ENCODE results near the gene WDR45B. TPM values are rescaled to one million over a fixed set of nuclear protein-coding genes. Genes with fewer than 3 reads are reported as not detected.

WDR45B gene
- total RNA-seq, 4 donors from 2014 or later = 57.3 to 81.4 (median 74.4) TPM

- Histone ChIP-seq H3K4me3 (no peak overlapping the region), H3K27me3 (no peaks in the 10 kb centered on the region), H3K9me3 (peaks cover 0 to 9% (median 4%) of the 10 kb centered on the region in 4 donors), H3K4me1 (no peaks in the 10 kb centered on the region), H3K27ac (replicated peaks in 1 of 4) (no peak overlapping the region), H3K36me3 (peaks cover 0 to 18% (median 3%) of the 10 kb centered on the region in 4 donors)
- DNase-seq (ENCODE audit: extremely low spot score) = no peak
- 79% methylated on average over 16 of the region's 18 CpGs for WGBS
- intact Hi-C loops (cut with DNase I) = no loop called here
- TF ChIP-seq EP300 (IDR thresholded peaks at IDR 0.05) = no peak
- TF ChIP-seq POLR2A (IDR thresholded peaks at IDR 0.05; ENCODE audit: low read depth) = no peak
- no peak for TF ChIP-seq CTCF (IDR thresholded peaks at IDR 0.05)
- TF ChIP-seq POLR2AphosphoS5 (IDR thresholded peaks at IDR 0.05) = no peak
Observed at GRCh38 chr17:82690786-82691489, 42.7 kb upstream of the WDR45B start.

DNA sequence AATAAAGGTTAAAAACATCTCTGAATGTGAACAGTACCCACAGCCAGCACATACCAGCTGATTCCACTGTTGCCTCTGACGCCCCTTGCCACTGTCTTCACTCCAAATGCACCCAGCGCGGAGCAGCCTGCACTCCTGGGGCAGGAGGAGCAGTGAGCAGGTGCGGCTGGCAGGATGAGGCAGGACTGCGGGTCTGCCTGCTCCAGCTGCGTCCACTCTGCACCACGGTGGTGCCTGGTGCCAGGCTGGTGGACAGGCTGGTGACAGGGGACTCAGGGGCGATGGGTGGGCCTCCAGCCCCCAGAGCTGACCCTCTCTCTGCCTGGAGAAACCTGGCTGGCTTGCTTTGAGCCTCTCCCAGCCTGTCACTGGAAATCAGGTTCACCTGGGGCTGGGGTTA is 40.8 kb upstream of the WDR45B start:
- intact Hi-C loops (cut with DNase I) = no loop called here
- peaks cover 0 to under 1% (median 0%) of the 10 kb centered on the region in 4 donors for H3K9me3 ChIP-seq
- no peak overlapping the region for H3K27ac ChIP-seq (replicated peaks in 1 of 4)
- H3K27me3 ChIP-seq = no peaks in the 10 kb centered on the region
- no peak overlapping the region for H3K4me3 ChIP-seq
- no peak for DNase-seq (ENCODE audit: extremely low spot score)
- peaks cover 0 to 24% (median 9%) of the 10 kb centered on the region in 4 donors for H3K36me3 ChIP-seq
- WGBS = 79% methylated on average over 7 of the region's 8 CpGs
- TF ChIP-seq EP300 (IDR thresholded peaks at IDR 0.05) (no peak), CTCF (IDR thresholded peaks at IDR 0.05) (no peak), POLR2A (IDR thresholded peaks at IDR 0.05; ENCODE audit: low read depth) (no peak), POLR2AphosphoS5 (IDR thresholded peaks at IDR 0.05) (no peak)
- no peaks in the 10 kb centered on the region for H3K4me1 ChIP-seq

DNA sequence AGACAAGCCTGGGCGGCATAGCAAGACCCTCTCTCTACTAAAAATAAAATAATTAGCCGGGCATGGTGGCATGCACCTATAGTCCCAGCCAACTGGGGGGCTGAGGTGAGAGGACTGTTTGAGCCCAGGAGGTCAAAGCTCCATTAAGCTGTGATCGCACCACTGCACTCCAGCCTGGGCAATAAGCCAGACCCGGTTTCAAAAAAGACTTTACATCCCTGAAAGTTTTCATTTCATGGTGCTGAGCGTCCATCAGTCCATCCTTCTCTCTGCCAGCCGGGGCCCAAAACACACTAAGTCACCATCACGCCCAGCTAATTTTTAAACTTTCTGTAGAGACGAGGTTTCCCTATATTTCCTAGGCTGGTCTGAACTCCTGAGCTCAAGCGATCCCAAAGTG is 39.6 kb upstream of the WDR45B start:
- Histone ChIP-seq H3K4me3 (no peak overlapping the region), H3K36me3 (peaks cover 0 to 24% (median 9%) of the 10 kb centered on the region in 4 donors), H3K27me3 (no peaks in the 10 kb centered on the region), H3K27ac (replicated peaks in 1 of 4) (no peak overlapping the region), H3K4me1 (no peaks in the 10 kb centered on the region), H3K9me3 (no peaks in the 10 kb centered on the region)
- over 99% methylated on average over 9 of the region's 9 CpGs for WGBS
- intact Hi-C loops (cut with DNase I) = no loop called here
- DNase-seq (ENCODE audit: extremely low spot score) = no peak
- TF ChIP-seq CTCF (IDR thresholded peaks at IDR 0.05) (no peak), POLR2AphosphoS5 (IDR thresholded peaks at IDR 0.05) (no peak), EP300 (IDR thresholded peaks at IDR 0.05) (no peak), POLR2A (IDR thresholded peaks at IDR 0.05; ENCODE audit: low read depth) (no peak)

GRCh38 chr17:82687375-82687861 is 39.2 kb upstream of the WDR45B start:
- WGBS = 92% methylated on average over 9 of the region's 10 CpGs
- Histone ChIP-seq H3K36me3 (peaks cover 0 to 24% (median 9%) of the 10 kb centered on the region in 4 donors), H3K9me3 (no peaks in the 10 kb centered on the region), H3K27me3 (no peaks in the 10 kb centered on the region), H3K4me3 (no peak overlapping the region), H3K4me1 (no peaks in the 10 kb centered on the region), H3K27ac (replicated peaks in 1 of 4) (no peak overlapping the region)
- no peak for DNase-seq (ENCODE audit: extremely low spot score)
- intact Hi-C loops (cut with DNase I) = no loop called here
- TF ChIP-seq CTCF (IDR thresholded peaks at IDR 0.05) (no peak), EP300 (IDR thresholded peaks at IDR 0.05) (no peak), POLR2AphosphoS5 (IDR thresholded peaks at IDR 0.05) (no peak), POLR2A (IDR thresholded peaks at IDR 0.05; ENCODE audit: low read depth) (no peak)

Measured in esophagus muscularis mucosa (tissue), 4 donors.